GM23338 (cell line): ENCODE data around the gene TTC12. TPM values are rescaled to one million over a fixed set of nuclear protein-coding genes. Genes with fewer than 3 reads are reported as not detected.

Source experiments
- ATAC-seq: fragments of 200-7000 bp; cut with Tn5 transposase; 3 replicates; pipeline ENCODE4 v1.9.1; 2020
- DNase-seq: peaks from one replicate; pipeline ENCODE4 v3.0.0-alpha.2; 2015; ENCODE audit warnings: low spot score
- H2AFZ ChIP-seq: fragments of 200-600 bp; sonication (generic); 2 replicates; pipeline ENCODE4 v1.8.0; 2016; ENCODE audit warnings: antibody characterized with exemption, mild to moderate bottlenecking, moderate library complexity
- H3F3A ChIP-seq: fragments of 200-600 bp; sonication (generic); replicated peaks from 2 replicates; pipeline ENCODE4 v1.8.0; 2017; ENCODE audit warnings: antibody characterized with exemption, mixed run types, low read depth
- H3K27ac ChIP-seq: fragments of 200-600 bp; sonication (generic); 2 replicates; pipeline ENCODE4 v1.6.1; 2016; ENCODE audit warnings: low read depth
- H3K27me3 ChIP-seq: fragments of 200-600 bp; sonication (generic); 2 replicates; pipeline ENCODE4 v1.8.0; 2016; ENCODE audit warnings: mild to moderate bottlenecking, mixed run types, moderate library complexity; ENCODE audit not compliant: insufficient read depth
- H3K36me3 ChIP-seq: fragments of 200-600 bp; sonication (generic); 2 replicates; pipeline ENCODE4 v1.8.0; 2016; ENCODE audit warnings: mild to moderate bottlenecking; ENCODE audit not compliant: insufficient read depth
- H3K4me1 ChIP-seq: fragments of 200-600 bp; sonication (generic); 2 replicates; pipeline ENCODE4 v1.8.0; 2016; ENCODE audit warnings: mild to moderate bottlenecking, moderate library complexity; ENCODE audit not compliant: insufficient read depth
- H3K4me2 ChIP-seq: fragments of 200-600 bp; sonication (generic); 2 replicates; pipeline ENCODE4 v1.7.1; 2017; ENCODE audit warnings: mixed run types
- H3K4me3 ChIP-seq: fragments of 200-600 bp; sonication (generic); 2 replicates; pipeline ENCODE4 v1.6.1; 2016; ENCODE audit warnings: mixed run types
- H3K79me2 ChIP-seq: fragments of 200-600 bp; sonication (generic); replicated peaks from 2 replicates; pipeline ENCODE4 v1.8.0; 2017; ENCODE audit warnings: mild to moderate bottlenecking; ENCODE audit not compliant: insufficient read depth
- H3K9me2 ChIP-seq: fragments of 200-600 bp; sonication (generic); 2 replicates; pipeline ENCODE4 v1.8.0; 2017; ENCODE audit not compliant: insufficient read depth
- H4K20me1 ChIP-seq: fragments of 200-600 bp; sonication (generic); replicated peaks from 2 replicates; pipeline ENCODE4 v1.8.0; 2017; ENCODE audit warnings: mild to moderate bottlenecking; ENCODE audit not compliant: insufficient read depth
- H3K27ac Mint-ChIP-seq: 2 replicates; pipeline ENCODE4 v1.8.0; 2020; ENCODE audit warnings: inconsistent platforms, mild to moderate bottlenecking, moderate library complexity, mixed read lengths
- H3K27me3 Mint-ChIP-seq: 3 replicates; pipeline ENCODE4 v1.8.0; 2022; ENCODE audit warnings: low read depth, mild to moderate bottlenecking, moderate library complexity, mixed read lengths, inconsistent platforms; ENCODE audit not compliant: insufficient read depth, poor library complexity
- H3K36me3 Mint-ChIP-seq: 3 replicates; pipeline ENCODE4 v1.8.0; 2021; ENCODE audit warnings: low read depth, mild to moderate bottlenecking, inconsistent platforms, moderate library complexity, mixed read lengths
- H3K4me1 Mint-ChIP-seq: 3 replicates; pipeline ENCODE4 v1.8.0; 2020; ENCODE audit warnings: mild to moderate bottlenecking, inconsistent platforms, mixed read lengths
- H3K4me3 Mint-ChIP-seq: 3 replicates; pipeline ENCODE4 v1.8.0; 2021; ENCODE audit warnings: moderate library complexity, mild to moderate bottlenecking, inconsistent platforms, mixed read lengths
- H3K9me3 Mint-ChIP-seq: 3 replicates; pipeline ENCODE4 v1.8.0; 2020; ENCODE audit warnings: moderate library complexity, mild to moderate bottlenecking, inconsistent platforms, mixed read lengths
- CREB1 ChIP-seq: fragments of 250-450 bp; sonication (Bioruptor Pico); IDR thresholded peaks from 2 replicates; pipeline ENCODE4 v1.5.0; 2020; ENCODE audit warnings: low read depth, mild to moderate bottlenecking, moderate library complexity
- CTCF ChIP-seq, 2 experiments: fragments of 200-600 bp in 1 of 2; sonication (generic) in 1 of 2; conservative IDR thresholded peaks; 2 replicates each; pipeline versions ENCODE4 v1.5.1 to v1.6.1; 2016 to 2017; ENCODE audit warnings: antibody characterized with exemption in 2 of 2, low read depth in 2 of 2, mild to moderate bottlenecking in 2 of 2, moderate library complexity in 1 of 2
- ETS1 ChIP-seq: IDR thresholded peaks from 2 replicates; pipeline ENCODE4 v1.6.1; 2016; ENCODE audit warnings: antibody characterized with exemption
- EZH2 ChIP-seq: fragments of 200-600 bp; sonication (generic); IDR thresholded peaks from one replicate; pipeline ENCODE4 v1.8.0; 2017; ENCODE audit warnings: antibody characterized with exemption, mild to moderate bottlenecking, low read depth; ENCODE audit not compliant: unreplicated experiment
- EZH2phosphoT487 ChIP-seq: fragments of 200-600 bp; sonication (generic); IDR thresholded peaks from one replicate; pipeline ENCODE4 v1.8.1; 2018; ENCODE audit warnings: antibody characterized with exemption; ENCODE audit not compliant: unreplicated experiment
- JUNB ChIP-seq: IDR thresholded peaks from one replicate; pipeline ENCODE4 v1.6.1; 2016; ENCODE audit warnings: antibody characterized with exemption; ENCODE audit not compliant: unreplicated experiment
- NANOG ChIP-seq: IDR thresholded peaks from 2 replicates; pipeline ENCODE4 v1.6.1; 2016; ENCODE audit warnings: antibody characterized with exemption, borderline replicate concordance
- STAT1 ChIP-seq: IDR thresholded peaks from one replicate; pipeline ENCODE4 v1.6.1; 2016; ENCODE audit warnings: antibody characterized with exemption; ENCODE audit not compliant: unreplicated experiment
- ZNF114 ChIP-seq: fragments of 250-450 bp; sonication (Bioruptor Pico); IDR thresholded peaks from 2 replicates; pipeline ENCODE4 v1.5.0; 2020; ENCODE audit warnings: mild to moderate bottlenecking, moderate library complexity
- ZNF331 ChIP-seq: fragments of 250-450 bp; sonication (Bioruptor Pico); IDR thresholded peaks from 2 replicates; pipeline ENCODE4 v1.5.0; 2020; ENCODE audit warnings: low read depth, mild to moderate bottlenecking, moderate library complexity
- ZNF462 ChIP-seq: fragments of 250-450 bp; sonication (Bioruptor Pico); IDR thresholded peaks from 2 replicates; pipeline ENCODE4 v1.5.0; 2020; ENCODE audit warnings: mild to moderate bottlenecking, moderate library complexity
- polyA plus RNA-seq: library from polyadenylated mRNA; unstranded; fragments of >200 nt; fragmentation: Nextera tagmentation; extraction: Ambion mirVana; gene quantifications from 2 replicates; pipeline ENCODE4 v1.2.1, GENCODE V29; 2016
- total RNA-seq: library from RNA; depleted of rRNA; stranded (reverse); fragments of >200 nt; shearing (Covaris generic); gene quantifications from 2 replicates; pipeline ENCODE4 v1.2.3, GENCODE V29; 2014

Gene TTC12
- total and polyA plus RNA-seq, 2 experiments from 2014 or later, result 3.4 to 12.5 TPM

- no peak for TF ChIP-seq CREB1 (CRISPR knock-in tag)
- no peak for TF ChIP-seq EZH2
- no peak for TF ChIP-seq EZH2phosphoT487
- TF ChIP-seq ZNF331 (CRISPR knock-in tag), result no peak
- H3K4me3 ChIP-seq, result no peak overlapping the region
- no peaks in the 10 kb centered on the region for H3K4me1 ChIP-seq
- H4K20me1 ChIP-seq, result no peaks in the 10 kb centered on the region
- H3K4me2 ChIP-seq, result no peak overlapping the region
- DNase-seq, result no peak
- Mint-ChIP-seq H3K4me3 (no peak overlapping the region), H3K4me1 (peaks cover 4% of the 10 kb centered on the region; the same call in 2 of the 3 replicates), H3K9me3 (no peaks in the 10 kb centered on the region; the same call in 2 of the 3 replicates), H3K36me3 (peaks cover 15% of the 10 kb centered on the region; the same call in 2 of the 3 replicates), H3K27ac (no peak overlapping the region), H3K27me3 (no peaks in the 10 kb centered on the region)
- no peak for ATAC-seq
- H3K79me2 ChIP-seq, result no peaks in the 10 kb centered on the region
- no peaks in the 10 kb centered on the region for H3K9me2 ChIP-seq
- no peak overlapping the region for H3K27ac ChIP-seq
- H3K36me3 ChIP-seq, result no peaks in the 10 kb centered on the region
- H3F3A ChIP-seq, result no peaks in the 10 kb centered on the region
- no peak overlapping the region for H2AFZ ChIP-seq
- no peaks in the 10 kb centered on the region for H3K27me3 ChIP-seq
These were observed 7.8 kb downstream of the TTC12 start for GRCh38 chr11:113322158-113322557.

GRCh38 chr11:113324250-113324649, 9.9 kb downstream of the TTC12 start:
- Histone ChIP-seq H3K27ac (no peak overlapping the region), H3F3A (no peaks in the 10 kb centered on the region), H2AFZ (no peak overlapping the region), H3K36me3 (no peaks in the 10 kb centered on the region), H3K4me3 (no peak overlapping the region), H3K4me1 (no peaks in the 10 kb centered on the region), H3K4me2 (no peak overlapping the region), H4K20me1 (no peaks in the 10 kb centered on the region), H3K79me2 (no peaks in the 10 kb centered on the region), H3K9me2 (no peaks in the 10 kb centered on the region), H3K27me3 (no peaks in the 10 kb centered on the region)
- Mint-ChIP-seq H3K4me3 (no peak overlapping the region), H3K36me3 (peaks cover 7% of the 10 kb centered on the region; the same call in 2 of the 3 replicates), H3K9me3 (no peaks in the 10 kb centered on the region), H3K27me3 (no peaks in the 10 kb centered on the region), H3K27ac (no peak overlapping the region), H3K4me1 (peaks cover 7% of the 10 kb centered on the region; the same call in 2 of the 3 replicates)
- ATAC-seq, result no peak
- DNase-seq, result no peak
- no peak for TF ChIP-seq STAT1
- no peak for TF ChIP-seq CREB1 (CRISPR knock-in tag)
- no peak for TF ChIP-seq CTCF (conservative IDR thresholded peaks at IDR 0.05; ENCODE audit: low read depth in 2 of 2)
- no peak for TF ChIP-seq EZH2phosphoT487
- no peak for TF ChIP-seq ZNF462
- no peak for TF ChIP-seq NANOG
- TF ChIP-seq EZH2, result no peak
- no peak for TF ChIP-seq ZNF331 (CRISPR knock-in tag)
- no peak for TF ChIP-seq ZNF114 (CRISPR knock-in tag)
- TF ChIP-seq ETS1, result no peak
- no peak for TF ChIP-seq JUNB
